ENCODE data around the gene BANP. TPM values are rescaled to one million over a fixed set of nuclear protein-coding genes. Genes with fewer than 3 reads are reported as not detected.
"Not testable (repeated sequence)": the region's sequence is repeated elsewhere in the genome, so short reads cannot be mapped to it uniquely, and the experiment has no call there.

Gene BANP
- total RNA-seq, 1 donor from 2014 or later = 22.4 TPM

- ATAC-seq; DNase-seq (ENCODE audit: low spot score): not testable (repeated sequence)
These were observed 163.5 kb downstream of the BANP start for GRCh38 chr16:88114541-88115228.

- DNase-seq (ENCODE audit: low spot score) (no peak), ATAC-seq (no peak)
These were observed 164.9 kb downstream of the BANP start for GRCh38 chr16:88116121-88116520.

- ATAC-seq (no peak), DNase-seq (ENCODE audit: low spot score) (no peak)
These were observed 166.2 kb downstream of the BANP start for GRCh38 chr16:88117476-88117868.

- DNase-seq (ENCODE audit: low spot score) (no peak), ATAC-seq (no peak)
These were observed 167.1 kb downstream of the BANP start for GRCh38 chr16:88118376-88118775.

- not testable (repeated sequence) for DNase-seq (ENCODE audit: low spot score); ATAC-seq
These were observed 167.9 kb downstream of the BANP start for GRCh38 chr16:88118852-88119741.

- ATAC-seq; DNase-seq (ENCODE audit: low spot score): not testable (repeated sequence)
These were observed 168.9 kb downstream of the BANP start for GRCh38 chr16:88119881-88120751.

GRCh38 chr16:88120812-88121211 lies 169.6 kb downstream of the BANP start:
- ATAC-seq = no peak
- DNase-seq (ENCODE audit: low spot score) = no peak

GRCh38 chr16:88121391-88121790 lies 170.2 kb downstream of the BANP start:
- not testable (repeated sequence) for ATAC-seq

GRCh38 chr16:88121886-88122580 lies 170.8 kb downstream of the BANP start:
- ATAC-seq (no peak), DNase-seq (ENCODE audit: low spot score) (no peak)

More at GRCh38 chr16:88121391-88121790, 170.2 kb downstream of the BANP start:
- DNase-seq (ENCODE audit: low spot score) = not testable (repeated sequence)

Other genes starting within 250 kb of the BANP start
- gene KLHDC4, start 185.4 kb upstream of the BANP start, total RNA-seq = 17.2 TPM
- 13.4 TPM for gene SLC7A5, start 81.9 kb upstream of the BANP start, total RNA-seq
- 35.7 TPM for gene CA5A, start 14.9 kb upstream of the BANP start, total RNA-seq

Measured in left lobe of liver (tissue), 2 donors.